LNCaP clone FGC (cell line): ENCODE data around the gene ARVCF.
A peak's percentile ranks its signal among the peaks of the same experiment; 100 is the strongest.

ENCODE experiments used
- DNase-seq: peaks from one replicate; pipeline ENCODE4 v3.0.0-alpha.2; 2011; ENCODE audit warnings: low read depth
- H3K4me3 ChIP-seq: 2 replicates; pipeline ENCODE4 v1.5.1; 2011; ENCODE audit warnings: mild to moderate bottlenecking, low read depth, low read length, control low read depth
- TF ChIP-seq, protein P1 (sequence below): IDR thresholded peaks from 2 replicates; pipeline ENCODE4 v1.5.1; 2012; ENCODE audit warnings: mild to moderate bottlenecking; ENCODE audit not compliant: control insufficient read depth, insufficient read depth; ENCODE audit errors: extremely low read depth

Gene ARVCF

DNA sequence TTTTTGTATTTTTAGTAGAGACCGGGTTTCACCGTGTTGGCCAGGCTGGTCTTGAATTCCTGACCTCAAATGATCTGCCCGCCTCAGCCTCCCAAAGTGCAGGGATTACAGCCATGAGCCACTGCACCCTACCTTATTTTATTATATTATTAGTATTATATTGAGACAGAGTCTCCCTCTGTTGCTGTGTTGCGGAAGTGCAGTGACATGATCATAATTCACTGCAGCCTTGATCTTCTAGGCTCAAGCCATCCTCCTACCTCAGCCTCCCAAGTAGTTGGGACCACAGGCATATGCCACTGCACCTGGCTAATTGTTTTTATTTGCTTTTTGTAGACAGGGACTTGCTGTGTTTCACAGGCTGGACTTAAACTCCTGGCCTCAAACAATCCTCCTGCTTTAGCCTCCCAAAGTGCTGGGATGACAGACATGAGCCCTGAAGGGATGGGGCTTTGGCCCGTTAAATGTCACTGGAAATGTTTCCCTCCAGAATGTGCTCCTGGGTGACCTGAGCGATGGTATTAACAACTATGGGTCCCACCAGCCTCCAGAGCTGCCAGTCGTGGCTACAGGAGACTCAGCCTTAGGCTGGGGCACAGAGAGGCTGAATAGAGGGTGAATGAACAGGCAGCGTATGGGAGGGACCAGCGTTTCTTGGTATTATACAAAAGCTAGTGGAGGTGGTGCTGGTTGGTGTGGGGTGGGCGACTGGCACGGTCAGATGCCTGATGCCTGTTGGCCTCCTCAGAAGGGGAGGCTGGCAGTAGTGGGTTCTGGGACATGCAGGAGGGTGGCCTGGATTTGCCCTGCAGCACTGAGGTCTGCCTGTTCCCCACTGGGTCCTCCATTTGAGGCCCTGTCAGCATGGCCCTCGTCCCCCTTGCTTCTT lies 11.6 kb upstream of the ARVCF start:
- DNase-seq, result no peak
- H3K4me3 ChIP-seq, result no peak overlapping the region
- TF ChIP-seq, protein P1, sequence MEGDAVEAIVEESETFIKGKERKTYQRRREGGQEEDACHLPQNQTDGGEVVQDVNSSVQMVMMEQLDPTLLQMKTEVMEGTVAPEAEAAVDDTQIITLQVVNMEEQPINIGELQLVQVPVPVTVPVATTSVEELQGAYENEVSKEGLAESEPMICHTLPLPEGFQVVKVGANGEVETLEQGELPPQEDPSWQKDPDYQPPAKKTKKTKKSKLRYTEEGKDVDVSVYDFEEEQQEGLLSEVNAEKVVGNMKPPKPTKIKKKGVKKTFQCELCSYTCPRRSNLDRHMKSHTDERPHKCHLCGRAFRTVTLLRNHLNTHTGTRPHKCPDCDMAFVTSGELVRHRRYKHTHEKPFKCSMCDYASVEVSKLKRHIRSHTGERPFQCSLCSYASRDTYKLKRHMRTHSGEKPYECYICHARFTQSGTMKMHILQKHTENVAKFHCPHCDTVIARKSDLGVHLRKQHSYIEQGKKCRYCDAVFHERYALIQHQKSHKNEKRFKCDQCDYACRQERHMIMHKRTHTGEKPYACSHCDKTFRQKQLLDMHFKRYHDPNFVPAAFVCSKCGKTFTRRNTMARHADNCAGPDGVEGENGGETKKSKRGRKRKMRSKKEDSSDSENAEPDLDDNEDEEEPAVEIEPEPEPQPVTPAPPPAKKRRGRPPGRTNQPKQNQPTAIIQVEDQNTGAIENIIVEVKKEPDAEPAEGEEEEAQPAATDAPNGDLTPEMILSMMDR, result peak; percentile 30; the same call in 1 of the 2 replicates

DNA sequence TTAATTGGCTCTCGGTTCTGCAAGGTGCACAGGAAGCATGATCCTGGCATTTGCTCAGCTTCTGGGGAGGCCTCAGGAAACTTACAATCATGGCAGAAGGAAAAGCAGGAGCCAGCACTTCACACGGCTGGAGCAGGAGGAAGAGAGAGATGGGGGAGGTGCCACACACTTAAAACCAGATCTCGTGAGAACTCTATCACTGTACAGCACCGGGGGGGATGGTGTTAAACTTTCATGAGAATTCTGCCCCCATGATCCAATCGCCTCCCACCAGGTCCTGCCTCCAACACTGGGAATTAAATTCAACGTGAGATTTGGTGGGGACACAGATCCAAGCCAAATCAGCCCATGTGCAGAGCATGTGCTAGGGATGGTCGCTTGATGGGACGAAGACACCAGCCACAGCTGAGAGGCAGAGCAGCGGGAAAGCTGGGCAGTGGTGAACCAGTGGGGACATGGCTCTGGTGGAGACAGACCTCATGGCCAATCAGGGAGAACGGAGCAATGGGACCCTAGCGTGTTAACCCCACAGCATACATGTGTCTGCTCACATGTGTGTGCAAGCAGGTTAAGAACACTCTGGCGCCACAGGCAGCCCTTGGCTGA lies 10.5 kb upstream of the ARVCF start:
- H3K4me3 ChIP-seq, result no peak overlapping the region
- TF ChIP-seq, protein P1, result no peak
- DNase-seq, result no peak

DNA sequence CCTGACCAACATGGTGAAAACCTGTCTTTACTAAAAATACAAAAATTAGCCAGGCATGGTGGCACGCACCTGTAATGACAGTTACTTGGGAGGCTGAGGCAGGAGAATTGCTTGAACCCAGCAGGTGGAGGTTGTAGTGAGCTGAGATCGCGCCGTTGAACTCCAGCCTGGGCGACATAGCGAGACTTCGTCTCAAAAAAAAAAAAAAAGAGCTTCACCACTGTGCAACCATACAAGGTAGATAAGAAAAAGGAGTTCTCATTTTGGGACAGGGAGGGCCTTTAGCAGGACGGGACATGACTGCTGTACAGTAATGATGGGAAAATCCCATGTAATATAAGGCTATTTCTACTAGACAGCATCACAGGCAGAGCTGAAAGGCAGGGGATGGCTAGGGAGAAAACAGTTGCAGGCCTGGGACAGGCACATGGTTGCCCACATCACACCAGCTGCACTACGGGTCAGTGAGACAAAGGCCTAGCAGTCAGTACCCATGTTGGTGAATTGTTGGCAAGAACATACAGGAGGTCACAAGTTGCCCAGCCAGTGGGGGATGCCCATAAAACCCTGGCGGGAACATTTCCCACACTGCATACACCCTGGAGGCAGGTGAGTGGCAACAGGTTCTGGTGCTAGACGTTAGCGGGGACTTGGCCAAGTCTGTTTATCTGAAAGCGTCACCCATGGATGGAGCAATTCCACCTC lies 9.7 kb upstream of the ARVCF start:
- TF ChIP-seq, protein P1, result no peak
- no peak overlapping the region for H3K4me3 ChIP-seq
- no peak for DNase-seq

DNA sequence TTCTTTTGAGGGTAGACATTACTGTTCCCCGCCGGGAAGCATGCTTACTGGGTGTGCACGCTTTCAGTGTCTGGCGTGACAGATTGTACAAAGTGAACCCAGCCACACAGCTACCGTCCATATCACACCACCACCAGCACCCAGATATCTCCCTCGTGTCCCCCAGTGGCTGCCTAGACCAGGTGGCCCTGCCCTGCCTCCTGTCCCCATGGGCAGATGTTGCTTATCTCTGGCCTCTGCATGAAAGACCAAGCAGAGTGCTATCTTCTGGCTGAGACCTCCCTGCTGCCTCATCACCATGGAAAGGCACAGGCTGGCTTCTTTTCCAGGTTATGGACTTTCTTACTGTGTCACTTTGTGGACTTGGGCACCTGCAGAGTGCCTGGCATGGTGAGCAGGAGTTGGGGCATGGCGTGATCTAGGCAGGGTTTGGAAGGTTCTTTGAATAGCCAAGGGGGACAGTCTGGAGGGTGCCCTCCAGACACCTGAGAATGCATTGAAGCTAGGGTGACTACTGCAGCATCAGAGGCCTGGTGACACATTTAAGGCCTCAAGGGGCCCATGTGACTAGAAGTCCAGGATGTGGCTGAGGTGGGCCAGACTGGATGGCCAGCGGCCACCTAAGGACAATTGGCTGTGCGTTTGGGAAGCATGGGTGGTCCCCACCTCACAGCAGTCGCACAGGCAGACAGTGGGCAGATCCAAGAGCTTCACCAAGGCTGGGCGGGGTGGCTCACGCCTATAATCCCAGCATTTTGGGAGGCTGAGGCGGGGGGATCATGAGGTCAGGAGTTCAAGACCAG lies 9.0 kb upstream of the ARVCF start:
- TF ChIP-seq, protein P1, result no peak
- no peak overlapping the region for H3K4me3 ChIP-seq
- DNase-seq, result no peak

DNA sequence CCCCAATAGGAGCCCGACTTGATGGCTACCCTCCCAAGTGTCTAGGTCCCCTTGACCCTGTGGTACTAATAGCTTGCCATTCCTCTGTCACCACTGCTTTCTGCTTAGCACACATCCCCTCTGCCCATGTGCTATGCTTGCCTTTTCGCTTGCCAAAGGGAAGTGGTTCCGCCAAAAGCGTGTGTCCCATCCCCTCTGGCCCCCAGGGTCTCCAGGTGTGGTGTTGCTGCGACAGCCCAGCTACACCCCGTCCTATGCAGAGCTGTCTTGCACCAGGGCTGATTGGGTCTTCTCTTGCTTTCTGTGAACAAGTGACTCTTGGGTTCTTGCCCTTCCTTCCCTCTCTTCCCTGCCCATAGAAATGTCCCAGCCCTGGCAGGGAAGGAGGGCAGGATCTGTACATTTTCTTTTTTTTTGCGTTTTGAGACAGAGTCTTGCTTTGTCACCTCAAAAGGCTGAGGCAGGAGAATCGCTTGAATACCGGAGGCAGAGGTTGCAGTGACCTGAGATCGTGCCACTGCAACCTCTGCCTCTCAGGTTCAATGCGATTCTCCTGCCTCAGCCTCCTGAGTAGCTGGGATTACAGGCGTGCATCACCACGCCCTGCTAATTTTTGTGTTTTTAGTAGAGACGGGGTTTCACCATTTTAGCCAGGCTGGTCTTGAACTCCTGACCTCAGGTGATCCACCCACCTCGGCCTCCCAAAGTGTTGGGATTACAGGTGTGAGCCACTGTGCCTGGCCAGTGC lies 8.2 kb upstream of the ARVCF start:
- TF ChIP-seq, protein P1, result no peak
- DNase-seq, result no peak
- H3K4me3 ChIP-seq, result no peak overlapping the region

DNA sequence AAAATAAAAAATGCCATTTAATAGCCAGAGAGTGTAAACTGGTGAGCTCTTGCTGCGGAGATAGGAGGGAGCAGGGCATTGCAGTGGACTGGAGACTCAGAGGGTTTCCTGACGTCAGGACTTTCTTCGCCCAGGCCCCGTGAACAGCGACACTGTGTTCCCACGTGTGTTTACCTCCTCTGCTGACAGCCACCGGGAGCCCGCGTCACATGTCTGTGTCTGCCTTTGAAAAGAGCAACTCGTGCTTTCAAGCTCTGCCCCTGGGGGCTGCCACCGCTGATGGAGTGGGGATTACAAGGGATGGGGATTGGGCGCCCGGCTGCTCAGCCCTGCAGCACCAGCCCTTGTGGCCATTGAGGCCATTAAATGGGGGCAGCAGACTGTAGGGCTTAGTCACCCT lies 7.6 kb upstream of the ARVCF start:
- DNase-seq, result no peak
- H3K4me3 ChIP-seq, result no peak overlapping the region
- TF ChIP-seq, protein P1, result no peak
